Thyroid gland (tissue), 4 donors: Measurements from ENCODE around the gene DDX39B.
A peak's percentile ranks its signal among the peaks of the same experiment; 100 is the strongest.

Source experiments
- POLR2A ChIP-seq, 2 donors: fragments of 450-650 bp; IDR thresholded peaks; one replicate each; pipeline ENCODE4 v1.6.1; 2017; ENCODE audit warnings: antibody characterized with exemption in 2 of 2, mild to moderate bottlenecking in 2 of 2, moderate library complexity in 1 of 2
- TF ChIP-seq, protein P1 (sequence below), 6 experiments: fragments of 200-600 bp in 3 of 6; fragments of 450-650 bp in 3 of 6; sonication (generic) in 3 of 6; IDR thresholded peaks; one replicate each; pipeline ENCODE4 v1.5.1; 2016 to 2019; ENCODE audit warnings: antibody characterized with exemption in 6 of 6, mild to moderate bottlenecking in 2 of 6, inconsistent platforms in 1 of 6, moderate library complexity in 1 of 6

DNA sequence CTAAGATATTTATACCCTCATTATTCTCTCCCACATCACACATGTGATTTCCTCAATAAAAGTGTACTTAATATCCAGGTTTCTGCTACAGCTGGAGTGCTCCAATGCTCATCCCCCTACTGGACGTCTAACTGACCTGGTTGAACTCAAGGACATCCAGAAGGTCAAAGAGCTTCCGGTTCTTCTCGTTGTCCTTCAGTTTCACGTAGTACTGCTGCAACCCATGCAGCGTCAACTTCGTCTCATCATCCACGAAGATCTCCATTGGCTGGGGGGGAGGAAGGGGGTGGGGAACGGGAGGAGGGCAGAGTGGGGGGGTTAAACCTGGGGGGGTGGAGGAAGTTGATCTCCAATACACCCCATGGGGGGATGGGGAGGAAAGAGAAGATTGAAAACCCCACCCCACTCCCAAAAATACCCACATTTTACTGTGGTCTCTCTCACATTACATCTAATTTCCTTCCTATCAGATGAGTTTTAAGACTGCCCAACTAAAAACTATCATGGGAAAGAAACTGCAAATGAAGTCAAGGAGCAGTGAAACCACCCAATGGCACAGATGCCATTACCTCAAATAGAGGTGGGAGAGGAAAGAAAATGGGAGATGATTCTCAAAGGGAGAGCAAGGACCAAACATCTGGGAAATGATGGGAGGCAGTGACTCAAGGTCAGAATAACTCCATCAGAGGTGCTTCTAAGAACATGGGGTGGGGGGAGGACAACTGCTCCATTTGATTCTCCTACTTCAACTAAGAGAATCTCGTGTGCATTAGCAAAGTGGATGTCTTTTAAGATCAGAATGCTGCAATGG lies 9.0 kb downstream of the DDX39B start:
- TF ChIP-seq, protein P1, sequence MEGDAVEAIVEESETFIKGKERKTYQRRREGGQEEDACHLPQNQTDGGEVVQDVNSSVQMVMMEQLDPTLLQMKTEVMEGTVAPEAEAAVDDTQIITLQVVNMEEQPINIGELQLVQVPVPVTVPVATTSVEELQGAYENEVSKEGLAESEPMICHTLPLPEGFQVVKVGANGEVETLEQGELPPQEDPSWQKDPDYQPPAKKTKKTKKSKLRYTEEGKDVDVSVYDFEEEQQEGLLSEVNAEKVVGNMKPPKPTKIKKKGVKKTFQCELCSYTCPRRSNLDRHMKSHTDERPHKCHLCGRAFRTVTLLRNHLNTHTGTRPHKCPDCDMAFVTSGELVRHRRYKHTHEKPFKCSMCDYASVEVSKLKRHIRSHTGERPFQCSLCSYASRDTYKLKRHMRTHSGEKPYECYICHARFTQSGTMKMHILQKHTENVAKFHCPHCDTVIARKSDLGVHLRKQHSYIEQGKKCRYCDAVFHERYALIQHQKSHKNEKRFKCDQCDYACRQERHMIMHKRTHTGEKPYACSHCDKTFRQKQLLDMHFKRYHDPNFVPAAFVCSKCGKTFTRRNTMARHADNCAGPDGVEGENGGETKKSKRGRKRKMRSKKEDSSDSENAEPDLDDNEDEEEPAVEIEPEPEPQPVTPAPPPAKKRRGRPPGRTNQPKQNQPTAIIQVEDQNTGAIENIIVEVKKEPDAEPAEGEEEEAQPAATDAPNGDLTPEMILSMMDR (IDR thresholded peaks at IDR 0.05): no peak
- TF ChIP-seq POLR2A (IDR thresholded peaks at IDR 0.05): peak in 1 of 2 donors; percentile 3
